ENCODE data around the gene CADM1.

The CADM1 gene

DNA sequence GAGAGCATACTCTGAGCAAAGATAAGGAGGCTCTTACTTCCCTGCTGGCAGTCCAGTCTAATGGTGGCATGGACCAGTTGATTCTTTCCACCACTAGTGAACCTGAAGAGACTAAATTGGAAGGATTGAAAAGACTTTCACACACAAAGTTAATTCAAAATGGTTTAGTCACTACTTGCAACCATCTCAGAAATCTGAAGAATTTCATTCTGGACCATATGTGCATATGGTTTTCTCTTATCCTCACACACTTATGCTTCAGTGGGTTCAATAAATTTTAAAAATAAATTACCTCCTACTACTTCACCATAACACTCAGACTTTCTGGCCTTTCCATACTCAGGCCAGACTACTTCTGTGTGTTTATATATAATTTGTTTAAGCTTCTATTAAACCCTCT lies 44.7 kb downstream of the CADM1 start:
- Histone ChIP-seq H3K4me1 (no peaks in the 10 kb centered on the region), H3K27me3 (ENCODE audit: low read depth) (no peaks in the 10 kb centered on the region; the same call in 1 of the 2 replicates), H3K9me3 (no peaks in the 10 kb centered on the region), H3K4me3 (no peak overlapping the region), H3K36me3 (replicated peaks) (no peaks in the 10 kb centered on the region)
- DNase-seq (ENCODE audit: low spot score in 2 of 2) = no peak
- in situ Hi-C loops (cut with MboI; ENCODE audit: low sequenced_read_pairs) = no loop called here

DNA sequence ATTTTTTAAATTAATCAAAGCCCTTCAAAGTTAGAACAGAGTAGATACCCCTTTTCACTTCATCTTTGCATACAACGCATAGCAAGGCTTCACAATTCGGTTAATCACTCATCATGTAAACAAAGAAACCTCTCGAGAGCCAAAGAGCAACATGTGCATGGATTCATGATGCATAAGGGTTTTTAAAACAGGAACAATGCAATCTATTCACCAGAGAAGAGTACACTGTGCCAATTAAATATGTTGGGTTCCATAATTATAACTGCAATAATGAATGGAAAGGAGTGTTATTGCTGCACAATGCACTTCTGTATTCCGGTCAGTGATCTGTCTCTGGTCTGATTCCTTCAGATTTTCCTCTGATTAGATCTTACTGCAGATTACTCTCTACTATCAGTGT lies 45.3 kb downstream of the CADM1 start:
- H3K36me3 ChIP-seq (replicated peaks) = no peaks in the 10 kb centered on the region
- no peaks in the 10 kb centered on the region for H3K4me1 ChIP-seq
- no peaks in the 10 kb centered on the region for H3K9me3 ChIP-seq
- in situ Hi-C loops (cut with MboI; ENCODE audit: low sequenced_read_pairs) = no loop called here
- H3K27me3 ChIP-seq (ENCODE audit: low read depth) = no peaks in the 10 kb centered on the region; the same call in 1 of the 2 replicates
- no peak overlapping the region for H3K4me3 ChIP-seq
- no peak for DNase-seq (ENCODE audit: low spot score in 2 of 2)

DNA sequence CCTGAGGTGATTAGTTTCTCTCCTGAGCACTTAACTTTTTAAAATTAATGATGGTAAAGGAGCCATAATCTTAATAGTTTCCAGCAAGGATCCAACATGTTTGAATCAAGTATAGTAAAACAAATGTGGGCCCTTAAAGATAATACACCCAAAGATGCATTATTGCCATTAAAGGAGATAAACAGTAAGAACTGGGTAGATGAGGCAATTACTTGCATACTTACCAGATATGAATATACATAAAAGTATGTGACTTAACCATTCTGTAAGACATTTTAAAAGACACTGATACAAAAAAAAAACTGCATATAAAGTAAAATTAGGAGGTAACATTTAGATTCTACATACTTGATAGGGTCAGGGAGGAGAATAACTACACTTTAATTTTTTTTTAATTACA lies 48.2 kb downstream of the CADM1 start:
- H3K4me3 ChIP-seq = no peak overlapping the region
- H3K4me1 ChIP-seq = no peaks in the 10 kb centered on the region
- in situ Hi-C loops (cut with MboI; ENCODE audit: low sequenced_read_pairs) = no loop called here
- H3K9me3 ChIP-seq = no peaks in the 10 kb centered on the region
- H3K36me3 ChIP-seq (replicated peaks) = no peaks in the 10 kb centered on the region
- DNase-seq (ENCODE audit: low spot score in 2 of 2) = no peak
- no peaks in the 10 kb centered on the region; the same call in 1 of the 2 replicates for H3K27me3 ChIP-seq (ENCODE audit: low read depth)

DNA sequence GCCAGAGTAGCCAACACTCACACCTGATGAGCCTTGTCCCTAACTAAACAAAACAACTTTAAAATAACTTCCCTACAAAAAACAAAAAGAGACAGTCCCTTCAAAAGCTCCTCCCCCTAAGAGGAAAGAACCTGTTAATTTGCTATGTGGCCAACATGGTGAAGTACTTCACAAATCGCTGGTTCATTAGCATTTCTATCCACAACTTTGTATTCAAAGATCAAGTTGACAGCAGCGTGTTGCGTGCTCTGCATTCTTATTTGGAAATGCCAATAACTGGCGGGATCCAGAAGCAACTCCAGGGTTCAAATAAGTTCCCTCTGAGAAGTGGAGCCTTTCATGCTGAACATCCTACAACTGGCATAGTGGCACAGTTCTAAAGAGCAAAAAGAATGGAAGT lies 48.6 kb downstream of the CADM1 start:
- no peaks in the 10 kb centered on the region for H3K9me3 ChIP-seq
- H3K4me3 ChIP-seq = no peak overlapping the region
- in situ Hi-C loops (cut with MboI; ENCODE audit: low sequenced_read_pairs) = no loop called here
- no peaks in the 10 kb centered on the region for H3K36me3 ChIP-seq (replicated peaks)
- no peaks in the 10 kb centered on the region for H3K4me1 ChIP-seq
- no peaks in the 10 kb centered on the region; the same call in 1 of the 2 replicates for H3K27me3 ChIP-seq (ENCODE audit: low read depth)
- DNase-seq (ENCODE audit: low spot score in 2 of 2) = peak; percentile 6 to 12

DNA sequence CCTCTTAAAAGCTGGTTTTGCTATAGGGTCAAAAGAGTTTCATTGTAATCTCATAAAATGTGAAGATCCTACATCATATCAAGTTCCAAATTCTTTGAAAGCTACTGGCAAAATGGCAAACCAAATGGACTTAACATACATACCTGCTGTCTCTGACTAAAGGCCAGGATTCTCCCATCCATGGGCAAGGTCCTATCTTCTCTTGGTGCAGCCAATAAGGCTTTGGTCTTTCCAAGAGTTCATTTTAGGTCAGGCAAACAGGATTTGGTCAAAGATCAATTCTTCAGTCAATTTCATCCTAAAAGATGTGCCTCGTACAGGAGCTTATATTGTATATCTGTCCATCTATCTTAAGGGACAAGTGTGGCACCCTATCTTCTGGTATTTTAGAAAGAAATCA lies 49.7 kb downstream of the CADM1 start:
- H3K4me1 ChIP-seq = no peaks in the 10 kb centered on the region
- H3K4me3 ChIP-seq = no peak overlapping the region
- H3K27me3 ChIP-seq (ENCODE audit: low read depth) = no peaks in the 10 kb centered on the region; the same call in 1 of the 2 replicates
- no peaks in the 10 kb centered on the region for H3K36me3 ChIP-seq (replicated peaks)
- in situ Hi-C loops (cut with MboI; ENCODE audit: low sequenced_read_pairs) = no loop called here
- no peak for DNase-seq (ENCODE audit: low spot score in 2 of 2)
- no peaks in the 10 kb centered on the region for H3K9me3 ChIP-seq

DNA sequence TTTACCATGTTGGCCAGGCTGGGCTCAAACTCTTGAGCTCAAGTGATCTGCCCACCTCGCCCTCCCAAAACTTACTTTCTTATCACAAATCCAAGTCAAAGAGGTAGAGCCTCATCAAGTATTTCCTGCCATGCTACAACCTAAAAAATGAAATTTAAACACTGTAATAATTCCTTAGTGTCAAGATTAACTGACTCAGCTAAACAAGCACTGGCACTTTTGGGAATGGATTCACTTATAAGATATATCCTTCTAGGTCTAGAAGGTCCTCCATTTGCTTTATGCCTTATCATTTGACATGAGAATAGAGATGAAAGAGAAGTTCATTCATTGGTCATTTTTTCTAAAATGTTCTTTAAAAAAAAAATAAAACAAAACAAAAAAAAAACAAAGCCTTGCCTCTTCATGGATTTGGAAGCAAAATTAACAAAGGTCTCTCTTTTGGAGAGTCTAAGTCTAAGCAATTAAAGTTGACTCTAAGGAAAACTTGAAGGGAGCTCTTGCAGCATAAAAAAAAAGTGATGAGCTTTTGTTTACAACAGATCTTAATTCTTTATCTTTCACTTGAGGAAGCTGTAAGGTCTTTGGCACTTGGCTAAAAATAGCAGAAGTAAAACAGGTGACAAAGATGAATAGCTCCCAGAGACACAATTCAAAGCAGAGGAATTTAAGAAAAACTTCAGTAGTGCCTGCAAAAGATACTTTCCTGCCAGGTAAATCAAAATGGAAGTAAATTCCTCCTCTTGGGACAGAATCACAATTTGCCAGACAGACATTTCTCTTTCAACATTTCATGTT lies 50.3 kb downstream of the CADM1 start:
- no peaks in the 10 kb centered on the region for H3K36me3 ChIP-seq (replicated peaks)
- DNase-seq (ENCODE audit: low spot score in 2 of 2) = no peak
- H3K9me3 ChIP-seq = no peaks in the 10 kb centered on the region
- H3K4me1 ChIP-seq = no peaks in the 10 kb centered on the region
- H3K4me3 ChIP-seq = no peak overlapping the region
- no peaks in the 10 kb centered on the region; the same call in 1 of the 2 replicates for H3K27me3 ChIP-seq (ENCODE audit: low read depth)
- in situ Hi-C loops (cut with MboI; ENCODE audit: low sequenced_read_pairs) = no loop called here

DNA sequence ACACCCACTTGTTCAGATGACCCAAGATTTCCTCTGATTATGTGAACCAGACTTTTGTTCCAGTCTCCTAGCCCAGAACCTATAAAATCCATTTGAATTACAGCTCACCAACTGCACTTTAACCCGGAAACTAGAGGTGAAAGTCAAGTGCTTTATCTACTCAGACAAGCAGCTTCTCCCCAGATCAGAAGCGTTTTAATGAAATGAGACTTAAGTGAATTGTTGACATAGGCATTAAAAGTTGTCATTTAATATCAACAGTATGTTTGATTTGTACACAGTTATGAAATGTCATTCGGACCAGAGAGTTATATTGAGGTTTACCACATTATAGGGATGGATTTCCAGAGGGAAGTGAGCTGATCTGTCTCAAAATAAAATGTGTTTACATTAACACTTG lies 52.0 kb downstream of the CADM1 start:
- Histone ChIP-seq H3K9me3 (no peaks in the 10 kb centered on the region), H3K4me1 (no peaks in the 10 kb centered on the region), H3K4me3 (no peak overlapping the region), H3K27me3 (ENCODE audit: low read depth) (no peaks in the 10 kb centered on the region), H3K36me3 (replicated peaks) (no peaks in the 10 kb centered on the region)
- DNase-seq (ENCODE audit: low spot score in 2 of 2) = no peak
- in situ Hi-C loops (cut with MboI; ENCODE audit: low sequenced_read_pairs) = no loop called here

DNA sequence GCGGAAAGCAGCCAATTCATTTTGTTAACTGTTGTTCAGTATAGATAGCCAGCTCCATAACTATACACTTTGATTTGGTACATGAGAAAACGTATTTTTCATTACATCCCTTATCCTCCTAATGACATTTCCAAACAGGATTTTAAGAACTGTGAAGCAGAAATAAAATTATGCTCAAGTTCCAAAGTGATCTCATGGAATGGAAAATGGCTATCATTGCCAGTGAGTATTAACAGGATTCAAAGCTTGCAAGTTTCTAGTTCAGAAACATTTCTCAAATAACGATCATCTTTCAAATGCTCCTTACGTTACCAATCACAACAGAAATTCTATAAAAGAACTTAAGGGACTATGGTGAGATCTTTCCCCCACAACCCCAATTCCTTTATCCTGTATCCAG lies 53.7 kb downstream of the CADM1 start:
- Histone ChIP-seq H3K4me3 (no peak overlapping the region), H3K9me3 (no peaks in the 10 kb centered on the region), H3K4me1 (no peaks in the 10 kb centered on the region), H3K27me3 (ENCODE audit: low read depth) (no peaks in the 10 kb centered on the region), H3K36me3 (replicated peaks) (no peaks in the 10 kb centered on the region)
- in situ Hi-C loops (cut with MboI; ENCODE audit: low sequenced_read_pairs) = no loop called here
- DNase-seq (ENCODE audit: low spot score in 2 of 2) = no peak

DNA sequence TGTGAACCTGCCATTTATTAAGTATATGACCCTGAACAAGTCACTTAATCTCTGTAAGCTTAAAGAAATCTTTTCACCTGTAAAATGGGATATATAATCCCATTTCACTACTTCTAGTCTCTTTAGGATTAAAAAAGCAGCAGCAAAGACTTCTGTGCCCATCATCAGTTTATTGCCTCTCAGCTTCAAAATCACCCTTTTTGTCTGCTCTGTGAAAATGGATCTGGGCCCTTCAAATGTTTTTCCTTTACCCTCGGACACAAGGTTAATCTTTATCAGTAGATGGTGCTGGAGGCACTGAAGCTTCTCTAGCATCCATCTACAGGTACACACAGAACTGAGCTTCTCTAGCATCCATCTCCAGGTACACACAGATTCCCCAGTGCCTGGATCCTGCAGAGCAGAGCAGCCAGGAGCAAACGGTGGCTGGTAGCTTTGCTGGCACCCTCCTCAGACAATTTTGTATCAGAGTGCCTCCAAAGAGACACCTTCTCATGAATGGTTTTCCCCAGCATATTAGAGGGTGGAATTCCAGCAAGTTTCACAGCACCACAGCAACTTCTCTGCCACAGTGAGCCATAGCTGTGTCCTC lies 56.8 kb downstream of the CADM1 start:
- Histone ChIP-seq H3K4me1 (no peaks in the 10 kb centered on the region), H3K27me3 (ENCODE audit: low read depth) (no peaks in the 10 kb centered on the region), H3K9me3 (no peaks in the 10 kb centered on the region), H3K36me3 (replicated peaks) (no peaks in the 10 kb centered on the region), H3K4me3 (no peak overlapping the region)
- in situ Hi-C loops (cut with MboI; ENCODE audit: low sequenced_read_pairs) = no loop called here
- DNase-seq (ENCODE audit: low spot score in 2 of 2) = no peak

DNA sequence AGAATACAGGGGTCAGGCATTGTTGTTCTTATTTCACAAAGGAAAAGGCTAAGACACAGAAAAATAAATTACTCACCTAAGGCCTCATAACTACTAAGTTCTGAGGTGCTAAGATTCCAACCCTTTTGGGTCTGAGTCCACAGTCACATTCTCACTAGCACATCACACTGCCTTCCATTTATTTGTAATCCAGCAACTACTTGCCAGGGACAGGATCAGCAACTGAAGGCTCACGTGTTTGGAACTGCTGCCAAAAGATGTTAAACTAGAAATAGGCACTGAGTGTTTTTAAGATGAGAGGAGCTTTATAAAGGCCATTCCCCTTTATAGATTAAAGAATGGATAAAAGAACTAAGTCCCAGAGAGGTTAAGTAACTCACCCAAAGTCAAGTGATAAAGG lies 58.0 kb downstream of the CADM1 start:
- H3K27me3 ChIP-seq (ENCODE audit: low read depth) = no peaks in the 10 kb centered on the region
- DNase-seq (ENCODE audit: low spot score in 2 of 2) = no peak
- in situ Hi-C loops (cut with MboI; ENCODE audit: low sequenced_read_pairs) = no loop called here
- no peaks in the 10 kb centered on the region for H3K36me3 ChIP-seq (replicated peaks)
- no peak overlapping the region for H3K4me3 ChIP-seq
- H3K4me1 ChIP-seq = no peaks in the 10 kb centered on the region
- H3K9me3 ChIP-seq = no peaks in the 10 kb centered on the region

DNA sequence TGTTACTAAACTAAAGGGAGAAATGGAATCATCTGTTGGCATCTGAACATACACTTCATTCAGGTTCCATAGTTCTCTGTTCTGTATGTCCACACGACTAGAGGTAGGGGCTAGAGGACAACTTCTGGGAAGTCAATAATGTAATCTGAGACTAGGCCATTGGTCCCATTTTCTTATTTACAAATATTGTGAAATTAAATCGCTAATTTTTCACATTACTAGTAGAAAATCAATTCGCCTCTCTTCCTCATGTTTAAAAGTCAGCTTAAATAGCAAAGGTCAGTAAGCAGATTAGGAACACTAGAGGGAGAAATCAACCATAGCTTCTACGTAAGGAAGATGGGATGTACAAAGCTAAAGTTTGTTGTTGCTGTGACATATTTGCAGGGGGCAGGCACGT lies 59.7 kb downstream of the CADM1 start:
- Histone ChIP-seq H3K4me1 (no peaks in the 10 kb centered on the region), H3K36me3 (replicated peaks) (no peaks in the 10 kb centered on the region), H3K4me3 (no peak overlapping the region), H3K9me3 (no peaks in the 10 kb centered on the region), H3K27me3 (ENCODE audit: low read depth) (no peaks in the 10 kb centered on the region)
- DNase-seq (ENCODE audit: low spot score in 2 of 2) = no peak
- in situ Hi-C loops (cut with MboI; ENCODE audit: low sequenced_read_pairs) = no loop called here

DNA sequence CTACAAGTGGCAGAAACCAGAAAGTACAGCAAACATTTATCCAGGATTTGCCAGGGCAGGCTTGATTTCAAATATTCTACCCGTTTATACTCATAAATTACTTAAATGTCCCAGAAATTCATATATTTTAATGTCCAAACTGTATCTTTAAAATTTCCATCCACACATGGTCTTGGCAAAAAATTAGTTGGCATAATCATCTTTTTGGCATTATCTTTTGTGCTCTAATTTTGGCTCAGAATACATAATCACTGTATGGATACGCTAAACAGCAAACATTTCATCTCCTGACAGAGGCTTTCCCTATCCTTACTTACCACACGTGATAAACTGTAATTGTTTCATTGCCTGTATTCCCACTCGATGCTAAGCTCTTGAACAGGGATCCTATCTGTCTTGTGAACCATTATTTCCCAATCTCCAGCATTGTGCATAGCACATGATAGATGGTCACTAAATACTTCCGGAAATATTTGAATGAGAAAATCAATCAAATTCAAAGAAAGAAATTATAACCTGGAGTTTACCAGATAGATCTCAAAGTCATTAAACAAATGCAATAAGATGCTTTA lies 64.2 kb downstream of the CADM1 start:
- Histone ChIP-seq H3K36me3 (replicated peaks) (no peaks in the 10 kb centered on the region), H3K27me3 (ENCODE audit: low read depth) (no peaks in the 10 kb centered on the region), H3K9me3 (no peaks in the 10 kb centered on the region), H3K4me1 (no peaks in the 10 kb centered on the region), H3K4me3 (no peak overlapping the region)
- no peak for DNase-seq (ENCODE audit: low spot score in 2 of 2)
- in situ Hi-C loops (cut with MboI; ENCODE audit: low sequenced_read_pairs) = no loop called here

DNA sequence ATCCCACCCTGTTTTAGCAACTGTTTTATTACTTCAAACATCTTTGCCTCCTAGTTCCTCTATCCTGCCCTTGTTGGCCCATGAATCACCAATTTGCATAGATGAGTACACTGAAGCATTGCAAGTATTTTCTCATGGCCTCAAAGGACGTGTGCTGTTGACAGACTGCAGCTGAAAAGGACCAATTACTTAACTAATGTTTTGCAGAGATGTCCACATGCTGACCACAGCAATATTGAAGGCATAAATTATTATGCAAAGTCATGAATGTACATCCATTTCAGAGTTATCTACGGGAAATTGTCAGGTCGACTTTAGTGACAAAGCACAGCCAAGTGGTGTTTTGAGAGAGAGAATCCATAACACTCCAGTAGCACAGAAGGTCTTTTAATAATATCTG lies 64.8 kb downstream of the CADM1 start:
- no peaks in the 10 kb centered on the region for H3K9me3 ChIP-seq
- H3K4me1 ChIP-seq = no peaks in the 10 kb centered on the region
- H3K27me3 ChIP-seq (ENCODE audit: low read depth) = no peaks in the 10 kb centered on the region
- no peak for DNase-seq (ENCODE audit: low spot score in 2 of 2)
- in situ Hi-C loops (cut with MboI; ENCODE audit: low sequenced_read_pairs) = no loop called here
- no peak overlapping the region for H3K4me3 ChIP-seq
- H3K36me3 ChIP-seq (replicated peaks) = no peaks in the 10 kb centered on the region

DNA sequence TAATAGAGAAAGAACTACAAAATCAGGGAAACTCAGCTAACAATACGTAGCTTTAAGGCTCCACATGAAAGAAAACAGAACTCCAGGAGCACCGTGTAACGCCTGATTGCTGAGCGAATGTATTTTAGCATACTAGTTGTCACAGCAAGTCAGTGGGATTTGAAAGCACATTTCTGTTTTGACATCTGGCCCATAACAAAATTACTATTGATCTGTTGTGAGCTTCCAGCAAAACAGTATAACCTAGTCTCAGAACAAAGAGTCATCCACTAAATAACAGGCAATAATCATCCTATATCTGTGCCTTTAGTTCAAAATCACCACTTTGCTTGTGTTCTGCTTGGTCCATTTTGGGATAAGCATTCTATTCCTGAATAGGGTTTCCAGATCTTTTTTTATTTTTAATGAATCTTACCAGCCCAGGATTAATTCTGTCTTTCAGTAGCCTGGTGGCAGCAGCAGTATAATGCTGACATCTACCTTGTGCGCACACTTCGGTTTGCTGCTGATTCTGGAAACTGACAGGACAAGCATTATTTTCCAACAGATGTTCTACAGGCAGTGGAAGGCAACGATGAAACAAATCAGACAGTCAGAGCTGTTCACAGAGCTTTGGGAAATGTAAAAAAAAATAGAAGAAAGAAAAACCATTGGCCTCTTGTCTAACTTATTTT lies 66.2 kb downstream of the CADM1 start:
- no peak overlapping the region for H3K4me3 ChIP-seq
- DNase-seq (ENCODE audit: low spot score in 2 of 2) = no peak
- no peaks in the 10 kb centered on the region for H3K36me3 ChIP-seq (replicated peaks)
- H3K9me3 ChIP-seq = no peaks in the 10 kb centered on the region
- H3K27me3 ChIP-seq (ENCODE audit: low read depth) = no peaks in the 10 kb centered on the region
- in situ Hi-C loops (cut with MboI; ENCODE audit: low sequenced_read_pairs) = no loop called here
- H3K4me1 ChIP-seq = 0 out of 2 replicates have a peak, but pooled peaks cover 5% of the 10 kb centered on the region
